ENCODE results near the gene TOX2.
A peak's percentile ranks its signal among the peaks of the same experiment; 100 is the strongest.

TOX2 gene

GRCh38 chr20:43975096-43975768 lies 60.6 kb downstream of the TOX2 start:
- TF ChIP-seq CTCF (conservative IDR thresholded peaks at IDR 0.05; ENCODE audit: low read depth, low read length), result no peak
- H3K4me3 ChIP-seq (ENCODE audit: low read length), result no peak overlapping the region
- DNase-seq (ENCODE audit: low read depth), result peak; percentile 44

GRCh38 chr20:43976547-43976946 lies 61.9 kb downstream of the TOX2 start:
- TF ChIP-seq CTCF (conservative IDR thresholded peaks at IDR 0.05; ENCODE audit: low read depth, low read length), result no peak
- DNase-seq (ENCODE audit: low read depth), result no peak
- H3K4me3 ChIP-seq (ENCODE audit: low read length), result no peak overlapping the region

GRCh38 chr20:43977252-43977651 lies 62.6 kb downstream of the TOX2 start:
- TF ChIP-seq CTCF (conservative IDR thresholded peaks at IDR 0.05; ENCODE audit: low read depth, low read length), result no peak
- peak; percentile 20 for DNase-seq (ENCODE audit: low read depth)
- no peak overlapping the region for H3K4me3 ChIP-seq (ENCODE audit: low read length)

- no peak overlapping the region for H3K4me3 ChIP-seq (ENCODE audit: low read length)
- no peak for TF ChIP-seq CTCF (conservative IDR thresholded peaks at IDR 0.05; ENCODE audit: low read depth, low read length)
- DNase-seq (ENCODE audit: low read depth), result no peak
These were observed 63.3 kb downstream of the TOX2 start for GRCh38 chr20:43977962-43978361.

- TF ChIP-seq CTCF (conservative IDR thresholded peaks at IDR 0.05; ENCODE audit: low read depth, low read length), result no peak
- no peak overlapping the region for H3K4me3 ChIP-seq (ENCODE audit: low read length)
- DNase-seq (ENCODE audit: low read depth), result no peak
These were observed 65.0 kb downstream of the TOX2 start for GRCh38 chr20:43979576-43980105.

- no peak for DNase-seq (ENCODE audit: low read depth)
- TF ChIP-seq CTCF (conservative IDR thresholded peaks at IDR 0.05; ENCODE audit: low read depth, low read length), result no peak
- H3K4me3 ChIP-seq (ENCODE audit: low read length), result no peak overlapping the region
These were observed 66.9 kb downstream of the TOX2 start for GRCh38 chr20:43981540-43981939.

GRCh38 chr20:43982016-43982415 lies 67.4 kb downstream of the TOX2 start:
- no peak overlapping the region for H3K4me3 ChIP-seq (ENCODE audit: low read length)
- no peak for DNase-seq (ENCODE audit: low read depth)
- no peak for TF ChIP-seq CTCF (conservative IDR thresholded peaks at IDR 0.05; ENCODE audit: low read depth, low read length)
